DMS153 (cell line): ENCODE data around the gene SUSD6.
A peak's percentile ranks its signal among the peaks of the same experiment; 100 is the strongest.
"Not testable (repeated sequence)": the region's sequence is repeated elsewhere in the genome, so short reads cannot be mapped to it uniquely, and the experiment has no call there.

Source experiments
- DNase-seq: peaks from one replicate; lab custom pipeline; 2025; lab: John Stamatoyannopoulos, UW

SUSD6 gene

DNA sequence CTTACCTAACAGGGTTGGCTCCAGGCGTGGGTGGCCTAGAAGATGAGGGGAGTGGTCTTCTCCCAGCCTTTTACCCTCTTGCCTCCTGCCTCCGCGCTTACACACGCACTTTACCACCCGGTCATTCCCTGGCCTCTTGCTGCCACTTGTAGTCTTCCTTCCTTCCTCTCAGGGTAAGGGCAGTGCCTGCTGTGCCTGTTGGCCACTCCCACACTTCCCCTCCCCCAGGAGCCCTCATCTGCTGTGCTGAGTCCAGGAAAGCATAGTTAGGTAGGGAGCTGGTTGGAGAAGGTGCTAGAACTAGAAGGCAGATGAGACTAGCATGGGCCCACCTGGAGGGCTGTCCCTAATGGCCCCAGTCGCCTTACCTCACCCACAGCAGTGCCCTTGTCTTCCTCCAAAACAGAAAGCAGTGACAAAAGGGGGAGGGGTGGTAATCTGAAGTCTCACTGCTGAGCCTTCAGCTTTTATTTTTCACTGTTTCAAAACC lies 101.2 kb downstream of the SUSD6 start:
- peak; percentile 64 for DNase-seq

DNA sequence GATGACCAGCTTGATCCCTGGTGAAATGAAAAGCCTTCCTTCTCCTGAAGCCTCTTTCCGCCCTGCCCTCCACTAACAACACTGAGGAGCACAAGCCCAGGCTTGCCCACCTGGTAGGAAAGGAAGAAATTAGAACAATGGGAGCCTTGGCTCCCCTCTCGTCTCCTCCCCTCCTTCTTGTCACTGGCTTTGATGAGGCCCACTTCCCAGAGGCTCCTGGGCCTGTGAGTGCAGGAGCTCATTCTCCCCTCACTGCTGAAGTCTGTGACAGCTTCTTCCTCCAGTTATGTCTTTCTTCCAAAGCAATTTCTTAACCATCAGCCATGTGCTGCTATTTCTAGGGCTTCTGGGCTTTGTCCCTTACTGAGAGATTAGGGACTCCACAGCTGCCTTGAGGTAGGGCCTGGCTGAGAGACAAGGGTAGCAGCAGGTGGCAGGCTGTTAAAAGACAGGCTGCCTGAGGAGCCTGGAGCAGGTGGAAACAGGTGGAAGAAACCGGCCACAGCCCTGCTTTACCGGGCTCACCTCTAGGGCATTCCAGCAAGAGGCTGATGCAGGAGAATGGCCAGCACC lies 101.9 kb downstream of the SUSD6 start:
- DNase-seq: peak; percentile 68

DNA sequence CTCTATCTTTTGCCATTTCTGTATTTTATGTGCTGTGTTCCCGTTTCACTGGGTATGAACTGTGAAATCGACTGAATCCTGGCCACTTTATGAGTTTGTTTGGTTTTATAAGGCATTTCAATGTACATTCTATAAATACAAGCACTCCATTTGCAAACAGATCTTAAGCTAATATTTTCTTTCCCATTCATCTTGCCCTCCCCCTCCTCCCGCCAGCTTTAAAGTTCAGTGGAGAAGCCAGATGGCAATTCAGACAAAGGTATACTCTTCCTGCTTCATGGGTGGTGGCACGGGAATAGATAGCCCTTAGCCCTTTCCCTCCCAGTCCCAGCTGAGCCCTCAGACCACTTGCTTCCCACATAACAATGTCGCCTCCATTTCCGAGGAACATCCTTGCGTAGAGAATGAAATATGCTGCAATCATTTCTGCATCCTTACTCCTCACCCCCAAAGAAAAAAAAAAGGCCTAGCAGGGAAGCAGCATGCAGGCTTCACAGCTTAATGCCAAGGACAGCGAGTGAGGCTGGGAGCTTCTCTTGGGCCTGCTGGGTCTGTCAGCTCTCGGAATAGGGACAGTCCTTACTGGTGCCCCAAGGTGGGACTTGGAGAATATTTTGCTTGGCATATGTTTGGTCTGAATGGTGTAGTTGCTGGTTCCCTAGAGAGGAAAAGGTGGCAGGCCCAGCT lies 102.7 kb downstream of the SUSD6 start:
- peak; percentile 85 for DNase-seq

GRCh38 chr14:69715725-69716477 lies 104.5 kb downstream of the SUSD6 start:
- DNase-seq: peak; percentile 41

DNA sequence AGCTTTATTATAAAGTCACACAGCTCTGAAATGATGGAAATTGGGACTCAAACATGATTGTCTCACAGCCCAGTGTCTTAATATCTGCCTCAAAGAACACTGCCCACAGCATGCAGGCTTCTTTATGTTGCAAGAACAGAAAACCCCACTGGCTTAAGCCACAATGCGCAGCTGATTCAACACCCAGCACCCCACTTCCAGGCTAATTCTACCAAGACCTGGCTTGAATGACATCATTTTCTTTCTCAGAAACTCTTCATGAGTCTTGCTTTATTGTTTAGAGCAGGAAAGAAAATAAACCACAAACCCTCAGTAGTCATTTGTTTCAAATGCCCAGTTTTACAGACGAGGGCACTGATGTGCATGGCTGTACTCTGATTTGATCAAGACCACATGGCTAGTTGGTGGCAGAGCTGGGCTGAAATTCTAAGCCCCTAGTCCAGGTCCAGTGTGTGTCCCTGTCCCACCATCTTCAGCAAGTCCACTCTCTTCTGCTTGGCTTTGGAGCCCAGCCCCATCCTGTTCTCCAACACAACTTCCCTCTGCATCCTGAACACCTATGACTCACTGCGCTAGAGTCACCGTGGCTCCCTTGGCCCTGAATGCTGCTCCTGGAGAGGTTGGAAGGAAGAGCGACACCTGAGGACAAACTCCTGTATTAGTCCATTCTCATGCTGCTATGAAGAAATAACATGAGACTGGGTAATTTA lies 105.2 kb downstream of the SUSD6 start:
- DNase-seq: no peak

DNA sequence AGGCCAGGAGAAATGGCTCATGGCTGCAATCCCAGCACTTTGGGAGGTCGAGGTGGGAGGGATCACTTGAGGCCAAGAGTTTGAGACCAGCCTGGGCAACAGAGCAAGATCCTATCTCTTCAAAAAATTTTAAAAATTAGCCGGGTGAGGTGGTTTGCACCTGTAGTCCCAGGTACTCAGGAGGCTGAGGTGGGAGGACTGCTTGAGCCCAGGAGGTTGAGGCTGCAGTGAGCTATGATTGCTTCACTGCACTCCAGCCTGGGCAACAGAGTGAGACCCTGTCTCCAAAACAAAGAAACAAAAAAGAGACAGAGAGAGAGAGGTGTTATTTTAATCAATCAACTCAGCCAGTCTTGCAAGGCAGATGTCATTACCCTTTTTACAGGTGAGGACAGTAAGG lies 107.2 kb downstream of the SUSD6 start:
- DNase-seq: not testable (repeated sequence)

DNA sequence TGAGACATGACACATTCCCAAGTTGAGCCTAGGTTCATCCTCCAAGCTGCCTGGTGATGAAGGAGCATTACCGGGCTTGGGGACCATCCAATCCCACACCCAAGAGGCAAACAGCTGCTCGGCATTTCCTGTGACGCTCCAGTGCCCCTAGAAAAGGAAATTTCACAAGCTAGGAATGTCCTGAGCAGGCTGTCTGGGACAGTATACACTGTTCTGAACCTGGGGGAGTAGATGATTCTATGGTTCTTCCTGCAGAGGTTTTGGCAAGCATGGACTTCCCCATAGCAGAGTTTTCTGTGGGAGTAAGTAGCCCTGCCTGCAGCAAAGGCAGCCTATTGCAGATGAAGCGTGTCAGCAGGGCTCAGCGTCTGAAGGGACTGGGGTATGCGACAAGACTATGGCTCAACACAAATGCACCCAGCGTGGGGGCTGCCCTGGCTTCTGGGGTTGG lies 108.1 kb downstream of the SUSD6 start:
- DNase-seq: no peak

DNA sequence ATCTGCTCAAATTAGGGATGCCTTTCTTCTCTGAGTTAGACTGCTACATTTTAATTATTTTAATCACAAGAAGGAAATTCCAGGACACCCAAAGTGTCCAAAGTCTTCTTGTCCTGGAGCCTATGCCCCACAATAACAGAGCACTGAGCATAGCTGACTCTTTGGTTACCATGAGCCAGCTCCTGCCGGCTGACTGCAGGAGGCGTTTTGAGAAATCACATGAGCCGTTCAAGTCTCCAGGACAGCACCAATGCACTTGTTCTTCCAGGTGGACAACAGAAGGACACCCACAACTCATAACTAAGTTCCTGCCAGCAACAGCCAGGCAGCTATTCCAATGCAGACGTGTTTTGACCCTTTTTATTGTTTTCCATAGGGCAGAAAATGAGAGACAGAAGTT lies 109.5 kb downstream of the SUSD6 start:
- DNase-seq: no peak

- DNase-seq: peak; percentile 9
Measured at GRCh38 chr14:69726761-69727511, 115.5 kb downstream of the SUSD6 start.

DNA sequence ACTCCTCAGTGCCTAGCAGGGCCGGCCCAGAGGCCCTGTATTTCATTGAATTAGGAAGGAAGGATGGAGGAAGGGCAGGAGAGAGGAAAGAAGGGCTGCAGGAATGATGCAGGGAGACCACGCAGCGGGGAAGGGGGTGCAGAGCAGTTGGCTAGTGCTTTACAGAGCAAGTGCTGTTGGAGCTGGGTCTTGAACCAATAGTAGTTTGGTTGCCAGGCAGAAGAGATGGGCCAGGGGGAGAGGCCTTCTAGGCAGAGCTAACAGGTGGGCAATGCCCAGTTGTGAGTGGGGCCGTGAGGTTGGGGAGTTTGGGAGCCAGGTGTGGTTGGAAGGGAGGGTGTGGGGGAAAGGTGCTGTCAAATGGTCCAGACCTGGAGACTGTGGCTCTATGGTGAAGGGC lies 116.5 kb downstream of the SUSD6 start:
- DNase-seq: no peak

GRCh38 chr14:69731919-69732598 lies 120.7 kb downstream of the SUSD6 start:
- DNase-seq: not testable (repeated sequence)

DNA sequence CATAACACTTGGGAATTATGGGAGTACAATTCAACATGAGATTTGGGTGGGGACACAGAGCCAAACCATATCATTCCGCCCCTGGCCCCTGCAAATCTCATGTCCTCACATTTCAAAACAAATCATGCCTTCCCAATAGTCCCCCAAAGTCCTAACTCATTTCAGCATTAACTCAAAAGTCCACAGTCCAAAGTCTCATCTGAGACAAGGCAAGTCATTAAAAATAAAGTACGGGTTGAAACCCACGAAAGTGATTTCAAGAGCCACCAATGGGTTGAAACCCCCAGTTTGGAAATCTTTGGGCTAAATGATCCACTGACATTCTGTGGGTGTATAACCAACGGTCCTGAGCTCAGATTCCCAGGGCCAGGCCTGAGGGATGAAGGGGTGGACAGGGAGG lies 125.0 kb downstream of the SUSD6 start:
- not testable (repeated sequence) for DNase-seq

- no peak for DNase-seq
Measured at GRCh38 chr14:69741055-69741454, 129.7 kb downstream of the SUSD6 start.

GRCh38 chr14:69749956-69750355 lies 138.6 kb downstream of the SUSD6 start:
- DNase-seq: no peak

DNA sequence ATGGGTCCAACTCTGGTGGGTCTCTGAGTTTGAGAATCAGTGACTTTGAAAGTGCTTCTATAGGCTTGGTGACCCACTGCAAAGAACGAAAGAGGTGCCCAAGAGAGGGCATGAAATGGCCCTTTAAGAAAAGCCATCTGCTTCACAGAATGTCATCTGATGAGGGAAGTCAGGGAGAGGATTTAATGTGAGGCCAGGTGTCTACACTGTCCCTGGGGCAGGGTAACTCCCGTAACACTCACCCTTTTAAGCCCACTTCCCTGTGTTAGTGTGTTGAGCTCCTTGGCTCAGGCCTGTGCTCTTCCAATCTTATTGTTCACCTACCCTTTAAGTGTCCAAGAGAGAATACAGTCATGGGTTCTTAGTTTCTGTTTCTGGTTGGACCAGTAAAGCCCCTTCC lies 139.1 kb downstream of the SUSD6 start:
- DNase-seq: no peak

- no peak for DNase-seq
Measured at GRCh38 chr14:69752773-69753172, 141.4 kb downstream of the SUSD6 start.

DNA sequence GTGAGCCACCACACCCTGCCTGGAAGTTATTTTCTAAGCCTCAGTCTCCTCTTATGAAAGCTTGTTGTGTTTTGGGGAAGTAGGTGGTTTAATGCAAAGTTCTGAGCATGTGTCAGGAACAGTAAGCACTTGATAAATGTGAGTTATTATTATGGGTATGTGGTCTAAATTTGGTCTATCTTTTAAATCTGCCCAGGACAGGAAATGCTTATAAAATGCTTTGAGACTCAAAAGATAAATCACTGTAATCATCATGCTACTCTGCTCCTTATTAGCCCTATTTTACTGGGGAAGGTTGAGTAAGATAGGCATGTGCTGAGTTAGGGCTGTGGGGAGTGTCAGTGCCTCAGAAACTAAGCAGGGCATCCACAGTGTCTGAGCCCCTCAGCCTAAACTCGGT lies 142.5 kb downstream of the SUSD6 start:
- DNase-seq: no peak

DNA sequence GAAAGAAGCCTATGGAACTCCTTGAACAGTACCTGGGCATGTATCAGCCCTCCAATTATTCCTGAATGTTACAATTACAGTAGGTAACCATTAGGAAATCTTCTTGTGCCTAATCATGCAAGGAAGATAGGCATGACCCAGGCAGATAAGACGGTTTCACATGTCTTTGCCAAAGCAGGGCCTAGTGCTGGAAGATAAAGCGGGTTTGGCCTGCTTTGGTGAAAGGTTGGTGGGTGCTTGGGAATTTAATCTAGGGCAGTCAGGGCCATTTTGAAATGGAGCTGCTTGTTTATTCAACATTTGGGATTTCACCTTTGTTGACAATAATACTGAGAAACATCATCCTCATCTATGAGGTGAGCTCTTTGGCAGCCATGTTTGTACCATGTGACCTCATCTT lies 143.1 kb downstream of the SUSD6 start:
- DNase-seq: no peak

DNA sequence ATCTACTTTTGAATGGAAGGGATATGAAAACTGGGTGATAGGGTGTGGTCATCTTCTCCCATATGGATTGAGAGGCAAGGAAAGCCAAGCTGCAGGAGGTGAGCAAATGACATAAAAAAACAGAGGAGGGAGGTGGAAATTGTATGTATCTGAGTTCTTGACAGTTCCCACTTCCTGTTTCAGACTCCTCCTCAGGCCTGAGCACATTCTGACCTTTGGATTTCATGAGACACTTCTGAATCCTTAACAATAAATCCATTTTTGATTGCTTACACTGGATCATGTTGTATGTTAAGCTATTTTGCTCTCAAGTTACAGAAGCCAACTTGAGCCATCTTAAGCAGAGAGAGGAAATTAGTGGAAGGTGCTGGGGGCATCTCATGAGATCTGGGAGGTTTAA lies 143.9 kb downstream of the SUSD6 start:
- DNase-seq: no peak

DNA sequence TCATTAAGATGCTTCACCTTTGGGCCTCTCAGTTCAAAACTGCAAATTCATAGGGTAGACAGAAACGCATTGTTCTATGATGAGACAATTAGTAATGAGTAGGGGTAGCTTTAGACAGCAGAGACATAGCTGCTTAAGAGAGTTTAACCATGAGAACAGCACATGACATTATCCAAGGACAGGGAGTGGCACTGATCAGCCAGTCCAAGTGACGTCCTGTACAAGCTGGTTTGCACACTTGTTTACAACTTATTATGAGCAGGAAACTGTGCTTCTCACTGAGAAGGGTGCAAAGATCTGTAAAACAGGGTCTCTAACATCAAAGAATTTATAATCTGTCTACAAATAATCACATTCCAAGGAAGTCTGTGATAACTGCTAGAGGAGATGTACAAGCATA lies 144.4 kb downstream of the SUSD6 start:
- DNase-seq: no peak

DNA sequence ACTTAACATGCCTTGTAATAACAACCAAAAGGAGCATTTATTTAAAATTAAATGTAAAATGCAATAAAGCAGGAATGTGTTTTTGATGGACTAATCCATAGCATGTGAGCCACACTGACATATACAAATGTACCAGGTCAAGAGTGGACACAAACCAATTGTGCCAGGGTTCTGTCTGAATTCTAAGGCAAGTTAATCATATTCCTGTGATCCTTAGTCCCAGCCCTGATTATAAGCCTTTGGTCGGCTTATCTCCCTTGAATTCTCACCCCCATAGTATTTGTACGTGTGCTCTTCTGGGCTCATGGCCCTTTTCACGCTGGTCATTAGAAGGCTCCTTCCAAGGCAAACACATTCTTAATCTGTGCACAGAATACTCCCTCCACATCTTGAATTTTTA lies 144.9 kb downstream of the SUSD6 start:
- no peak for DNase-seq
